Hematopoietic multipotent progenitor cell treated with erythropoietin and hydrocortisone succinate and interleukin-3 and kit ligand, for 15 days (in vitro differentiated cells): ENCODE results near the gene RNF212.

Experiments used
- DNase-seq: peaks from one replicate; pipeline ENCODE4 v3.0.0-alpha.2; 2015; ENCODE audit warnings: low spot score

RNF212 gene

DNA sequence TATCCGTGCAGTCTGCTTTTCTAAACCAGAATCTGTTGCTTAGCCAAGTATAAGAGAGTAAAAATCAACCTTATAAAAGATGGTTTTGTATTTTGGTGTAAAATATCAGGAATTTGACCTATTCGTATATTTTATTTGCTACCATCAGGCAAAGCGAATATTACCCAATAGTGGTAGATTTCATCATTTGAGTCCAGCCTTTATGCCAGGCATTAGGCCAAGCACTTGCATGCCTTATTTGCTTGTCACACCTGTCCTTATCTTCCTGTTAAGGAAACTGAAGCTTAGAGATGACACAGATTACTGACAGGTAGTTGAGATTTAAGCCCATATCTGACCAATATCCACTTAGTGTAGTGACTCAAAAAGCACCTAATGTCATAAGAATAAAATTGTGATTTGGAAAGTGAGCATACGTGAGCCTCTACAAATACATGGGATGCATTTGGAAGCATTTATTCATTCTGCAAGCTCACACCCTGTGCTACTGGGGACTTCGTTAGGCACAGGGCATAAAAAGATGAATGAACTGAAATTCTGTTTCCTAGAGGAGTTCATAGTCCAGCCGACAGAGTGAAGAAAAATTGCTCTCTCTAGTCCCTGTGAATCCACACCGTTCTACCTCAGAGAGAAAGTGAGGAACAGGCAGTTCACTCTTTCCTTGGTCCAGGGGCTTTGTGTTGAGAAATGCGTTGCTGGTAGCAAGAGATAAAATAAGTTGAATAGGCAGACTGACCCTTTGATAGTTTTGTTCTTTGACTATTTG lies 2.3 kb upstream of the RNF212 start:
- DNase-seq: no peak

DNA sequence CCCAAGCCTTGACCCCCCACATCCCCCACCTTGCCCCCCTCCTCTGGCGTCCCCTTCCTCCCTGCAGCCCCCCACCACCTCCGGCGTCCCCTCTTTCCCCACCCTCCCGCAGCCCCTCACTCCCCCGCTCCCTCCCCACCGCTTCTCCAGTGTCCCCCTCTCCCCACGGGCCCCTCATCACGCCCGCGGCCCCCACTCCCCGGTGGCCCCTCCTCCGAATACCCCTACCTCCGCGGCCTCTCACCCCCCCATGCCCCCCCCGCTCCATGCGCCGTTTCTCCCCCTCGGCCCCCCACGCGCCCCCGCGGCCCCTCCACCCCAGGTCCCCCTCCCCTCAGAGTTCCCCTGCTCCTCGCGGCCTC lies 562 bp downstream of the RNF212 start:
- no peak for DNase-seq

DNA sequence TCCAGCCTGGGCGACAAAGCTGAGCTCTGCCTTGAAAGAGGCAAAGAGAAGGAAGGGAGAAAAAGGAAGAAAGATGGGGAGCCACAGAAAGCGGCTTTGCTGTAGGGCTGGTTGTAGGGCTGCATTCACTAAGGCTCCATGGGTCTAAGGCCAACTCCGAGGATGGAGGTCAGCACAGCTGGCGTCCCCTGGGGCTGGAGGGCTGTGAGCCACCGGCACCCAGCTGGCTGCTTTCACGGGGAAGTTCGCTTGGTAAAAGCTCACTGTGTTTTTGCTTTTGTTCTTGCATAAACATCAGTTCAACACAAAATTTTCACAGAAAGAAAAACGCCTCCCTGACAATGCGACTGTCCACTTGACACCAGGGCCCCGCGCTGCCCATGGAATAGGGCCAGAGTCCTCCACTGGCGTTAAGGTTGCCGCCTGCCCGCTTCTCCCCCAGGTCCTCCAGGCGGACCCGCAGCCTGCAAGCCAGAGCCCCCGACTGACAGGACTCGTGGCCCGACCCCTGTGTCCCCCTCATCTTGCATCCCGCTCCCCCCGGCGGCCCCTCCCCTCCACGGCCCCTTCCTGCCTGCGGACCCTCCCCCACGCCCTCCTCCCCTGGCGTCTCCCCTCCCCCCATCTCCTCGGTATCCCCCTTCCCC lies 1.1 kb downstream of the RNF212 start:
- DNase-seq: no peak

DNA sequence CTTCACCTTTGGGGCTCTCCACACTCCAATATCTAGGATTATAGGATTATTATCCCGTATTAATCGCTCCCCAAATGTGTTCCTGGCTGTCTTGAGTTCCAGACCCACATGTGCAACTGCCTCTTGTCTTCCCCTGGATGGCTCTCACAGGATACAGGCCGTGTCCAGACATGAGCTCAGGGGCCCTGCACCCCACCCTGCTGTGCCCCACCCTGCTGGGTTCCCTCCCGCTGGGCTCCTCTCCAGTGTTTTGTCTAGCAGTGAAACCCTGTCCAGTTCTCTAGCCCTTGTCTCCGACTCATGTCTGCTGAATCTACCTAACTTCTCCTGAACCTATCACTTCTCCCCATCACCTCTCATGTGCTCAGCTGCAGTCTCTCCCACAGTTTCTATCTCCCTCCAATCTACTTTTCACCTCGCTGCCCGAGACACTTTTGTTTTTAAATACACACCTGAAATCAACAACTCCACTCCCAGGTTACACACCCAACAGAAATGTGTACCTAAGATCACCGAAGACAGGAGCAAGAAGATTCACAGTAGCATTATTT lies 2.0 kb downstream of the RNF212 start:
- no peak for DNase-seq

DNA sequence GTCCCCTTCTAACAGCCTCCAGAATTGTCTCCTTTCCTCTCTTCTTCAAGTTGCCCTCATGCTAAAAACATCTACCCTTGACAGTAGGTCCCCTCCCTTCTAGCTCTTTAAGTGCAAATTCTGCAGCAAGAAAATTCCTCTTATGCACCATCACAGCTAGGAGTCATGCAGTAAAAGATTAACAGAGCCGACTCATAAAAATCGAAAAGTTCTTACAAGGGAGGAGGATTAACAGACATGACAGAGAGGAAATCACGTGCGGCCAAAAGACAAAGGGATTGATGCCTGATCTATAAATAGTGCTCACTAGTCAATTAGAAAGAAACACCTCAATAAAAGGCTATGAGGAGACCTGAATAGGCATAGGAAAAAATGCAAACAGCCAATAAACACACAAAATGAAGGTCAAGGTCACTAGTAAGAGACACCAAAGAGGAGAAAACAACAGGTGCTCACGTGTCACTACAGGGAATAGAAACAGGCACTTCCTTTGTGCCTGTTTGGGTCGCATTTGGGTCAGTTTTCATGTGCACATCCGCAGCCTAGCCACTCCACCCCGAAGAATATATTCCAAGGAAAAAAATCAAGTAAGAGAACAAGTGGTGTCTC lies 3.4 kb downstream of the RNF212 start:
- no peak for DNase-seq

DNA sequence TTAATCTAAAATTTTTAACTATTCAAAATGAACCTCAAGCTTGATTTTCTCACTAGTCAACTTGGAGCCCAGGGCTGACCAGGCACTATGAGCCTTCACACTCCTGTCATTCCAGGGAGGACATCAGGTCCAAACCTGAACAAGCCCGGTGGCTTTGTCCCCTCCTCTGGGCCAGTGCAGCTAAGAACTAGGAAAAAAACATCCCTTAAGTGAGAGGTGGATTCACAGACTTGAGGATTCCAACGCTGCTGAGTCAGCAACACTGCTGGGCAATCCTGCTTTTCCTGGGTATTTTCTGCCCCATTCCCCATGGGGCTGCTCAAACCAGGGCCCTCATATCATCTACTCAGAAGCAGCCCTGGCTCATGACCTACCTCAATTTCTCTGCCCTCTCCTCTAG lies 4.0 kb downstream of the RNF212 start:
- DNase-seq: no peak

DNA sequence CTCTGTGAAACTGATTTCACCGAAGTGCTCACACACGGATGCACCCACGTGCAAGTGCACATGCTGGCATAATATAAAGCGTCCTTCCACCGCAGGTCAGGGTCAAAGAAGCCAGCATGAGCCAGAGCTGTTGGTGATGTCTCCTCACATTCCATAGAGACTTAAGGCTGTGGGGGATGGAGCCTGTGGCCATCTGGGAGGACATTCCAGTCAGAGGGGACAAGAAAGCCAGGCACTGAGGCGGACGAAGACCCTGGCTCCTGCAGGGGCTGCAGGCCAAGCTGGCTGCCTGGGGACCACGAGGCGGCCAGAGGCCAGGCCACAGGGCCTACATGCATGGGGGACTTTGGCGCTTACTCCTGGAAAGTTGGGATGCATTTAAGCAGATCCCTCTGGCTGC lies 7.7 kb downstream of the RNF212 start:
- DNase-seq: no peak

DNA sequence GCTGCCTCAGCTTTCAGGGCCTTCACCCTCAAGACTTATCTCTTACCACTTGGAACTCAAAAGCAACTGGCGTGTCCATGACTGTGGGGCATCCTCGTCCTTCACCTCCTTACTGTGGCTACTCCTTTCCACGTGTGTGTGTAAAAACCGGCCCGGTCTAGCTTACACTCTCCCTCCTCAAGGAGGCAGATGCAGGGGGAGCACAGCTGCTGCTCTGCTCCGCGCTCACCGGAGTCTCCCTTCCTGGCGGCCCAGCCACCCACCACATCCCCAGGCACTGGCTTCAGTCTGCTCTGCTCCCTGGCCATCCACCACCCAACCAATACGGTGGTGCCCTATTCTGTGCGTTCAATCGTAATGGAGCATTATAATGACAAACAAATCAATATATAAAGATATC lies 8.3 kb downstream of the RNF212 start:
- no peak for DNase-seq

DNA sequence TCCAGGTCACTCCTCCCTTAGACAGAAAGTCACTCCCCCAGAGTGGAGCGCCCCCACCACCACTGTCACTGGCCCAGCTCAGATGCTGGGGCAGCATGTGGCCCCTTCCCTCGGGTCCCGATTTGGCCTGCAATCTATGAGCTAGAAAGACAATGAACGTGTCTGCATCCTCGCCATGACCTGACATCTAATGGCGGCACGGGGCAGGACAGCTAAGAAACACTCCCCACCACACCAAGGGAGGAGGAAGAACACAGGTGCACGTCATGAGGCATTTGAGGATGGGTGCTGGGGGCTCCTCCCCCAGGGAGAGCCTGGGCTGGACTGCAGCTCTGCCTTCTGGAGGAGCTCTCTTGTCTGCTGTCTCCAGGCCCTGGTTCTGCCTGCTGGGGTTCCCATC lies 8.7 kb downstream of the RNF212 start:
- no peak for DNase-seq

DNA sequence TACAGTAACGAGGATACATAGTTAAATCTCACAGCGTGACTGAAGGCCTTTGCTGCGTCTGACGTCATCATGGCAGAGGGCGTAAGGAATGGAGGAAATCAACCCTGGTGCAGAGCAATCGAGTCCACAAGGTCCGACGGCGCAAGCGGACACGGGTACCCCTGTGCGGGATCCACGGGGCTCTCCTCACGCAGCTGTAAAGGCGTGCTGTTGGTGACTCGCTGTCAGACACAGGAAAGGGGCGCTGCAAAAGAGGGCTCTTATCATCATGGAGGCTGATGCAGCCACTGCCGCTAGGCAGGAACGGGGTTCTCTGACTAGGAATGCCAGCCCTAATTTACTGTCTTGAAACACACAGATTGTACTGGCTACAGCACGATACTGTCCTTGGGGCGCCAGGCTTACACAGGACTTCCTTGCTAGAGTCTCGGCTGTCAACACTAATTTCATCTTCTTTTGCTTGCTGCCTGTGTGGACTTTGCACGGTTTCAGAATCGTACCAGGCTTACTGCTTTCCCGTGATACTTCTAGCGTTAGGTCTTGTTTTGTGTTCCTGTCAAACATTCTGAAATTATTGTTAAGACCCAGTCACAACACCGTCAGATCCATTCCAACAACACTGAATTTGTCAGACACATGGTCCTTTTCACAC lies 13.6 kb downstream of the RNF212 start:
- no peak for DNase-seq

DNA sequence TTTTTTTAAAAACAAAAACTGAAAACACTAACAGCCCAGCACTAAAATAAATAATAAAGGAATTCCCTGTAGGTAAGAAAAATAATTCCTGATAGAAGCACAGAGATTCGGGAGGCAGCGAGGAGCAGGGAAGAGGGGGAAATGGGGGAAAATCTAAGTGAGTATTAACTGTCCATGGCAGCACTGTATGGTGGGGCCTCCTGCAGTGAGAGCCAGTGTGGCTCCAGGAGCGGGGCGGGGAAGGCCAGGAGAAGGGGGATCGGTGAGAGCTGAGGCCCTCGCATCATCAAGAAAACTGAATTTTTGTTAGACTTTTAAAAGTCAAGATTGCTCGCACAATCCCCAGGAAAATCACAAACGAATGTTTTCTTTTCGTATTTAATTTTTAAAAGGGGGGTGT lies 14.1 kb downstream of the RNF212 start:
- DNase-seq: no peak

DNA sequence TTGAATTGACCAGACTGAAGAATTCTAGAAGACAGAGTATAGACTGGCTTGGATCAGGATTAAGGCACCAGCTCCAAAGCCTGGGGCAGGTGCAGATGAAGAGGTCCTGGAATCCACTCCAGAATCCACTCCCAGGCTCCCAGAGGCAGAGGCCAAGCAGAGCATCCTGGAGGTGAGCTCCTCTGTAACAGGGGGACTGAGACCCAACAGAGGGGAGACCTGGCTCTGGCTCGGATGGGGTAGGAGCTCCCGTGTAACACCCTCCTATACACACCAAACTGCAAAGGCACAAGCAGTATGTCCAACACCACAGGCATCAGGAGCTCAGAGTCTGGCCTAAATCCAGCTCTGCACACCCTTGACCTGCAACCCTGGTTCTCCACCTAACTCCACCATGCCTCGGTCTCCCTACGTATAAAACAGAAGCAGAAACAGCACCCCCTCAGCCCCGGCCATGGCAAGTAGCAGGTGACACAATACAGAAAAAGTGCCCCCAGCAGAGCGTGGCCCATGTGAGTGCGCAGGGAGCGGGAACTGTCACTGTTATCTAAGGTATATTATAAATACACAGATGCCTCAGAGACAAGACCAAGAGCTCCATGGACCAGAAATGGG lies 14.9 kb downstream of the RNF212 start:
- no peak for DNase-seq

DNA sequence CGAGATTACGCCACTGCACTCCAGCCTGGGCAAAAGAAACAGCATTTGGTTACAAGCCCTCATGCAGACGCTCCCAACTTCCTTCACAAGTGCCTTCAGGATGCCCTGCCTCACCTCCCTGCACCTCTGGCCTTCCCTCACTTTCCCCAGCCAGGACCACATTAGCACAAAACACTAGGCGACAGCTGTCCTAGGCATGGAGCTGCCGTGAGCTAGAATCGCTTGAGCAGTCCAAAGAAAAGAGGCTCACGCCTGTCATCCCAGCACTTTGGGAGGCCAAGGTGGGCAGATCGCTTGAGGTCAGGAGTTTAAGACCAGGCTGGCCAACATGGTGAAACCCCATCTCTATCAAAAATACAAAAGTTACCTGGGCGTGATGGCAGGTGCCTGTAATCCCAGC lies 15.8 kb downstream of the RNF212 start:
- DNase-seq: no peak

DNA sequence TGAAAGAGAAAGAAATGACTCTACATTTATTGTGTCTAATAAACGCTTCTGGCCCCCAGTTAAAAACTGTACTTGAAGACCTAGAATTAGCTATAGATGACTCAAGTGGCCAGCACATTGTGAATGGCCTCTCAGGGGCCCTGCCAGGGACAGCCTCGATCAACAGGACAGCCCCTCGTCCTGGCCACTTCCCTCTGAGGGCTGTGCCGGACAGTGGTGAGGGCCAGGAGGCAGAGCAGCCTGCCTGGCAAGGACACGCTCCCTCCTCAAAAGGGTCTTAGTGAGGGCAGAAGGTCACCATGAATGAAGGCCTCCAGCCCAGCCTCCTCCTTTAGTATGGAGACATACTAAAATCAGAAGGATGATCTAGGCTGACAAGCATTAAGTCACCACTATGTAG lies 16.5 kb downstream of the RNF212 start:
- DNase-seq: no peak

DNA sequence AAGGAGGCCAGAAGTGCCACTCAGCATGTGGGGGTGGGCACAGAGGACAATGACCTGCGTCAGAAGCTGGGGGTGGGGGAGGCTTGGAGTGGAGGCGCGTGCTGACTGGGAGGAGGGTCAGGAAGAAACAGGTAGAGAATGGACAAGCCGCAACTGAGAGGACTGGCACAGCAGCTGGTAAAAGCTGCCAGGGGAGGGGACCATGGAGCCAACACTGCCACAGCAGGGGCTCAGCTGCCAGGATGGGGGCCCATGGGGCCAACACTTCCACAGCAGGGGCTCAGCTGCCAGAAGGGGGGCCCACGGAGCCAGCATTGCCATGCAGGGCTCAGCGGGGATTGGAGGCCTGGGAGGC lies 19.1 kb downstream of the RNF212 start:
- DNase-seq: no peak

DNA sequence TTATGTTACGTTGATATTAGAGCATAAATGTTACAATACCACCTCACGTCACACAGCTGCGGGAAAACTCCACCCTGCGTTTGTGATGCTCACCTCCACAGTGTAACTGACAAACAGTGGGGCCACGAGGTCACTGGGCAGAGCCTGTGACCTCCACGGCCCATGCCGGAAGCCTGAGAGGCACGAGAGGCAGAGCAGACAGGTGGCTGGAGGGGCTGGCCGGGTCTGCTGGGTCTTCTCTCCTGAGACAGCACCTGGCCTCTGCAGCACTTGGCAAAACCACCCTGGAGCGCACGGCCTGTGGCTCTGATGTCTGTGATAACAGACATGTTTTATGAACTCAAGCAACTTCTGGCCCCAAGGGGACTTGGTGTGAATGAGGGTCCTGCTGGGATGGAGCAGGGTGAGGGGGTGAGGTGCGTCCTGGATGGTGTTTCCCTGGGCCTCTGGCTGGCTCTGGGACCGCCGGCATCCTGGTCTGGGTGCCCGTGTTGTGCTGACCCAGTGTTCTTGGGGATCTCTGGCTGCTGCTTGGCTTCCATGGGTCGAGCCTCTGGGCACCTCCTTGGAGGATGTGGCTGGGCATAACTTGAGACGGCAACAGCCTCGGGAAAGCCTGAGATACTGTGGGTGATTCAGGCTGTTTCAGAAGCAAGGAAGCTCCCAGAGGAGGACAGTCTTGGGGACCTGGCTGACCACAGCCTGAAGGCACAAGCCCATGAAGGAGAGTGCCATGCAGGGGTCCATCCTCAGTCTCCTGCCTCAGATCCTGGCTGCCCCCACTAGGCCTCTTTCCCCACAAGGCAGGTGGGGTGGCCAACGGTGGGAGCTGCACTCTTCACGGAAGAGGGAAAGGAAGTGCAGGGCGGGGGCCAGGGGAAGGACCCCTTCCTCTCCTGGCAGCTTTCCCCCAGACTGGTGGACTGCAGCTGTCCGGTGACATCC lies 19.7 kb downstream of the RNF212 start:
- DNase-seq: no peak

DNA sequence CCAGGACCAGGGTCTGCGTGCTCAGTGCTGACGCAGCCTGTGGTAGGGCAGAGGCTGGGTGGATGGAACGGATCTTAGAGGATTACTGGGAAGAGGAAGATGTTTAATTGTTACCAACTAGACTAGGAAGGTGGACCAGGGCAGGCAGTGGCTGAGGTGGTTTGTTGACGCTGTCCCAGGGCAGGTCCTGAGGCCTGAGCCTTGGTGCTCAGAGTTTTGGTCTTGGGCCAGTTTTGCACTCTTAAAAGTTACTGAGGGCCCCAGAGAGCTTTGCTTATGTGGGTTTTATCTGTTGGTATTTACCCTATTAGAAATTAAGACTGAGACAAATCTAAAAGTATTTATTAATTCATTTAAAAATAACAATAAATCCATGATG lies 20.4 kb downstream of the RNF212 start:
- no peak for DNase-seq

DNA sequence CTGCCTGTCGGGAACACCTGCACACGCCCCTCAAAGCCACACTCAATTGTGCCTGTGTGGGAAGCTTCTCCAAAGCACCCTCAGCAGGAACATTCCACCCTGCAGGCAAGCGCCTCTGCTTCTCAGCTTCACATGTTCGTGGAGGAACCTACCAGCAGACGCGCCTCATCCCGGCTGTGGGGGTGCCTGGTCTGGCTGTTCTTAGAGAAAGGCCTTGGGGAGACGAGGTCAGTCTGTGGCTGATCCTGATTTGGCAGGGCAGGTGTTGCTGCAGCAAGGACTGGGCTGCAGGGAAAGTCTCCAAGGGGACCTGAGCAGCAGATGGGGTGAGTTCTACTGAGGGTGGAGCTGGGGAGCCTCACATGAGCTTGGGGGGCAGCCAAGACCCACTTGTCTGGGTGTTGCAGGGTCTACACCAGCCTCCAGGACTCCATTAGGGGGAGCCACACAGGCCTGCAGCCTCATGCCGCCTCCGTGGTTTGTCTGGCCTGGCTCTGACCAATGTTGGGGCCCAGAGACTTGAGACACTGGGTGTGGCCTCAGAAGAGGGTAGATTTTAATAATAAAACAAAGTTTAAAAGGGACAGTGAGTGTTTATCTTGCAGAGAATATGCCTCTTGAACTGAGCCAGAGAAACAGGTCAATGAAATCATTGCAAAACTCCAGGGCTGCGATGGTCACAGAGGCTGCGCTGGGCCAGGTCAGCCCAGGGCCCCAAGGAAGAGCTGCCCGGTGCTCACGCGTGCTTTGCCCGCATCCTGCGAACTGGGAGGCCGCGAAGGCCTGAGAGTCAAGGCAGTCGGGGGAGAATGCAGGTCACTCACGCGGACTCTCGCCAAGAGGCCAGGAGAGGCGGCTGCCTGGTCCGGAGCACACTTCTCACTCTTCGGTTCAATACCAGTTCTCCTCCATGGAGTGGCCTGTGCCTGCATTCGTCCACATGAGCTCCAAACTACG lies 21.1 kb downstream of the RNF212 start:
- no peak for DNase-seq

DNA sequence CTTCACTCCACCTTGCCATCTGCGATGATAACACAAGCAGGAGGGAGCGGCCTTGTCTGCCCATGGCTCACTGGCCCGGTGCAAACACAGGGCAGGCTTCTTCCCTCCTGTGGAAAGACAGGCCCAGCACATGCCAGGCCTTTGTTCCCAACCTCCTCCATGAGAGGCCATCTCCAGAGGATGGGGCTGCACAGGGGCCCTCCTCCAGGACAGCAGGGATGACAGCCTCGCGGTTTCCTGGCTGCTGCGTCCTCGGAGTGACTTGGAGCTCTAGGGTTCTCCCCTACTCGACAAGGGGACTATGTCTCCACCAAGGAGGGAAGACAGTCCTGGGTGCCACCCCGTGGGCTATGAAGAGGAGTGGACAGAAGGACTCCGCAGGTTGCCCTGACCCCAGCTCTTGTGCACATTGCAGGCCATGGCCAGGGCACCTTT lies 21.8 kb downstream of the RNF212 start:
- no peak for DNase-seq
